Esophagus mucosa (tissue), 1 donor: ENCODE measurements around the gene ENTPD7. TPM values are rescaled to one million over a fixed set of nuclear protein-coding genes. Genes with fewer than 3 reads are reported as not detected.
"Not testable (repeated sequence)": the region's sequence is repeated elsewhere in the genome, so short reads cannot be mapped to it uniquely, and the experiment has no call there.

ENCODE experiments used
- ATAC-seq: fragments of 200-7000 bp; cut with Tn5 transposase; one replicate; pipeline ENCODE4 v1.9.1; 2020
- total RNA-seq: library from RNA; stranded (reverse); gene quantifications from one replicate; pipeline ENCODE4 v1.2.4, GENCODE V29; 2023
- donor health status: DM: yes; HTN: yes; CAD: no.

ENTPD7 gene, protein sequence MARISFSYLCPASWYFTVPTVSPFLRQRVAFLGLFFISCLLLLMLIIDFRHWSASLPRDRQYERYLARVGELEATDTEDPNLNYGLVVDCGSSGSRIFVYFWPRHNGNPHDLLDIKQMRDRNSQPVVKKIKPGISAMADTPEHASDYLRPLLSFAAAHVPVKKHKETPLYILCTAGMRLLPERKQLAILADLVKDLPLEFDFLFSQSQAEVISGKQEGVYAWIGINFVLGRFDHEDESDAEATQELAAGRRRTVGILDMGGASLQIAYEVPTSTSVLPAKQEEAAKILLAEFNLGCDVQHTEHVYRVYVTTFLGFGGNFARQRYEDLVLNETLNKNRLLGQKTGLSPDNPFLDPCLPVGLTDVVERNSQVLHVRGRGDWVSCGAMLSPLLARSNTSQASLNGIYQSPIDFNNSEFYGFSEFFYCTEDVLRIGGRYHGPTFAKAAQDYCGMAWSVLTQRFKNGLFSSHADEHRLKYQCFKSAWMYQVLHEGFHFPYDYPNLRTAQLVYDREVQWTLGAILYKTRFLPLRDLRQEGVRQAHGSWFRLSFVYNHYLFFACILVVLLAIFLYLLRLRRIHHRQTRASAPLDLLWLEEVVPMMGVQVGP
- total RNA-seq: 16.0 TPM

DNA sequence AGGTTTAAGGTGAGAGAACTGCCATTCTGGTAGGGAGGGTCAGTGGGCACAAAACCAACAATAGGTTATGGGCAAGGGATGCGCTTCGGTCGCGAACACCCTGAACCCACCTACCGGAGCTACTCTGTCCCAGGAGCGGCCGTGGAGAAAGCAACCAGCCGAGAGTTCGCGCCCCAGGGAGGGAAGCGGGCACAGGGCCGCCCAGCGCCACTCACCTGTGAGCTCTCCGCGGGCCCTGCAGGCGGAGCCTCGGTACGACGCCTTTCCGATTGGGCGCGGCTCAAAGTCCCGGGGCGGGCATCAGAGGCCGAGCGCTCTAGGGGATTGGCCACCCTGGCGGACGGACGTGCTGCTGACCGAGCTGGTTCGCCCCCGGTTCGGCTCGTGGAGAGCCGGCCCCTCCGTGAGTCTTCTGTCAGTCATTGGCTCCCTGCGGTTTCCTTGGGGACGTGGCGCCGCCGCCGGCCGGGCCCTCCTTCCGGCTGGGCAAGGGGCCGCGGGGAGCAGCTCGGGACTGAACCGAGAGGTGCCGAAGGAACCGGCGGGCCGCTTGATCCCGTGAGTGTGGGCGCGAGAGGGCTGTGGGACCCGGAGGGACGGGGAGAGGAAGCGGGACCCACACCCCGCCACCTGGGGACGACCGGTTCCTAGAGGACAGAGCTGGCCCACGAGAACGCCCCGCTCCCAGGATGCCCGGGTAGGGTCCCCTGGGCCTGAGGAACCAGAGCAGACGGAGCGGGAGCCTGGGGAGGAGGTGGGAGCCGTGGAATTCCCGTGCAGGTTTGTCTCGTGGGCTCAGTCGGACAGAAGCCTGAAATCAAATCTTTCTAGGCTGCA lies at the start of gene ENTPD7:
Gene ENTPD7, plus strand, starts transcription at position 479 of the 837 bp plus-strand sequence. CDS start 448 bp downstream, outside the sequence.
- ATAC-seq: peak; percentile 93

DNA sequence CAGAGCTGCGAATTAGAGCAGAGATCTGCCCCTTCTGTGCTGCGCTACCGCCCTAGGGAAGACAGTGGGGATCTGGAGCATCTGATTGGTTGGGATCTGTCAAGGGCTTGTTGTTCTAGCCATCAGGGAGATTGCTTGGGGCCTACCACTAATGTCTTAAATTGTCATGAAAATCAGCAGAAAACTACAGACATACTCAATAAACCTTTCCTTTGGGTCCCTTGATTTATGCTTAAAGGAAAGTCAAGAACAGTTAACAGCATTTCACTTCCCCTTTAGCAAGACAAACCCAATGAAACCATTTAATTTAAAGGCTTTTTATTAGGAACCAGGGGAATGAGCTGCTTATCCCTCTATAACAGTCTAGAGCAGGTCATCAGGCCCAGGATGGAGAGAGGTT lies 49.1 kb upstream of the ENTPD7 start:
- ATAC-seq: no peak

DNA sequence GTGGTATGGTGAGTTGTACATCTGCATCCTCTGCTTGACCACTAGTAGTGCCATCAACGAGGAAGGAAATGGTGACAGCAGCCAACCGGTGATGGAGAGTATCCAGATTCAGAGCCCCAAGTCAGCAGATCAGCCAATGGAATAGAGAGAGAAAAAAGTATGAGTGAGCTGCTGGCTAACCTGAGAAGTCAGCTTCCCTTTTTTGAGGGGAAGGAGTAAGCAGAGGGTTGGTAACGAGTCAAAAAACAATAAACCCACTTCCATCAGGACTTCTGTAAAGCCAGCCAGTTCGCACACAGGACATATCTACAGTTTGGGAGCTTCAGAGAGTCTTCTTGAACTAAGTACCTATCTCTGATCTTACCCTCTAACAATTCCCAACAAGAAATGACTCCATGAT lies 48.0 kb upstream of the ENTPD7 start:
- ATAC-seq: no peak

DNA sequence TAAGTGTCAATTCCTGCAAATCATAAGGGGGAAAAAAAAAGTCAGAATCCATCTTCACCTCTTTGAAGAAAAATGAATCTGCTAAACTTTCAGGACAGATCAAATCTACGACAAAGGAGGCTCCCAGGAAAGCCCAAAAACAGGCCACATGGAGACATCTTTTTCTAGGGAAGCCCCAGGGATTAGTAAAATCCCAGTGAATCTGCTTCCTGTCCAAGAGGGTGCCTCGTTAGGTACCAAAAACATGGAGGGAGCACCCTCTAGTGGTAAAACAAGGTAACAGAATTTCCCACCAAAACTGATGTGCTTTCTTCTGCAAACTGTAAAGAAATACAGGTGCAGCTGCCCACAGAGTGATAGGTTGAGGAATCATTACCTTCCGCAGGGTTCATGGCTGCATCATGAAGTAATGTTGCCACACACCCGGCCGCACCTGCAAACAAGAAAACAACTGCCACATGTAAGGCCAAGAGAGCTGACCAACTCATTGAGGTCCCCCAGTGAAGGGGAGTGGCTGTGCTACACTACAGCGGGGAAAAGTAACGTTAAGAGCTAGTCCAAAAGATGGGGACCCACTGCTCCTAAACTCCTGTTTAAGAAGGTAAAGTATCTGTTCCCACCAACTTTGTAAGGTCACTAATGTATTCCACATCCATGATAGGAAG lies 47.0 kb upstream of the ENTPD7 start:
- peak; percentile 72 for ATAC-seq

DNA sequence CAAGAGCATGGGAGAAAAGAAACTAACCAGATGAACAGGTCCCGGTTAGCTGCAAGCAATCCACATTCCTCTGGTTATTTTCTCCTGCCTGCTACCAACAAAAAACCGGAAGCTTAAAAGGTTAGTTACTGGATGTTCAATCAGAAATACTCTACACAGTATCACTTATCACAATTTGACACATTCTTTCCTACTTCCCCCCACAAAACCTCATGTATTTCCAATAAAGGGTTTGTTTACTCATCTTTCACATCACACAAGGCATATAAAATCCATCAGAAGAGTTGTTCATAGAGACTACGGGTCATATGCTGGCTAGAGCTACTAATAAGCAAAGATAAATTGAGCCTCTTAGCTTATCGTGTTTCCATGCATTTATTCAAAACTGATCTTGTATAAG lies 43.9 kb upstream of the ENTPD7 start:
- no peak for ATAC-seq

DNA sequence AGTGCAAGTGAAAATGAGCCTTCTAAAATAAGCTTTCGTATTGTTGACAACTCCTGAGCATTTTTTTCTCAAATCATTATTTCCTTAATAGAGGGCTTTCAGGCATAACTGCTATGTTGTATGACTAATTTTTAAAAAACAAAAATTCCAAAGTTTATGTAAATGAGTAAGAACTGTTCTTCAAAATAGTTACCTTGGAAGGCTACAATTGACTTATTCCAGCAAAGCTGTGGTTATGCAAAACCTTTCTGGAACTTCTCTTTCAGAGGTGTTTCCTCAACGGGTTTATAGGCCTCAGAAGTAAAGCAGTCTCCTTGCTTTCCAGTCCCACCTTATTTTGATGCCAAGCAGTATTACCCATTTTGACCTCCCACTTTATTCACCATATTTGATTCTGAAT lies 41.6 kb upstream of the ENTPD7 start:
- ATAC-seq: no peak

DNA sequence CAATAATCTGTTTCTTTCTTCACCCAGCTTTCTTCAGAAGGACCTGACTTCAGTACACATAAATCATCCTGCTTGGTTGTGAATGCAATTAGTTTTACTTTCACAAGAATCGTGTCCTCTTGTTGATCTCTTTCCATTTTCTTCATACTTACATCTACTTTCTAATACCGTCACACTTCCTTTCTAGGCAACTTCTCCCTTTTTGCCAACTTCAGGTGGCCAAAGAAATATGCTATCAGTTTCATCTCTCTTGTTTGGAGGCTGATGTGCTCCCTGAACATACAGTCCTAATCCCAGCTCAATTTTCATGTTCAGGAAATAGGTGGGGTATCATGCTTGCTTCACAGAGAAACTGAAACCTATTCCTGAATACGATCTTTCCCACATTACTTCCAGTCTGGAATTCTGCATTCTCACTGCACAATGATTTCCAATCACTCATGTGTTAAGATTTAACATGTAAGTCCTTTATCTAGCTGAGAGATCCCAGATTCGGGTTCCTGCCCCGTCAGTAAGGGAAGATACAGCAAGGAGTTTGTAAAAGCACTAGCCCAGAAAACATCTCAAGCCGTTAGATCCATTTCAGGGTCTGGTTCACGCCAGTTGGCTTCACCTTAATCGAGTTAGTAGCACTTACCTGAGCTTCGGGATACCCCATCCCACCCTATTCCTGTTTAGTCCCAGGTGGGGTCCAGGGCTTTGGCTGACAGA lies 40.1 kb upstream of the ENTPD7 start:
- ATAC-seq: no peak

DNA sequence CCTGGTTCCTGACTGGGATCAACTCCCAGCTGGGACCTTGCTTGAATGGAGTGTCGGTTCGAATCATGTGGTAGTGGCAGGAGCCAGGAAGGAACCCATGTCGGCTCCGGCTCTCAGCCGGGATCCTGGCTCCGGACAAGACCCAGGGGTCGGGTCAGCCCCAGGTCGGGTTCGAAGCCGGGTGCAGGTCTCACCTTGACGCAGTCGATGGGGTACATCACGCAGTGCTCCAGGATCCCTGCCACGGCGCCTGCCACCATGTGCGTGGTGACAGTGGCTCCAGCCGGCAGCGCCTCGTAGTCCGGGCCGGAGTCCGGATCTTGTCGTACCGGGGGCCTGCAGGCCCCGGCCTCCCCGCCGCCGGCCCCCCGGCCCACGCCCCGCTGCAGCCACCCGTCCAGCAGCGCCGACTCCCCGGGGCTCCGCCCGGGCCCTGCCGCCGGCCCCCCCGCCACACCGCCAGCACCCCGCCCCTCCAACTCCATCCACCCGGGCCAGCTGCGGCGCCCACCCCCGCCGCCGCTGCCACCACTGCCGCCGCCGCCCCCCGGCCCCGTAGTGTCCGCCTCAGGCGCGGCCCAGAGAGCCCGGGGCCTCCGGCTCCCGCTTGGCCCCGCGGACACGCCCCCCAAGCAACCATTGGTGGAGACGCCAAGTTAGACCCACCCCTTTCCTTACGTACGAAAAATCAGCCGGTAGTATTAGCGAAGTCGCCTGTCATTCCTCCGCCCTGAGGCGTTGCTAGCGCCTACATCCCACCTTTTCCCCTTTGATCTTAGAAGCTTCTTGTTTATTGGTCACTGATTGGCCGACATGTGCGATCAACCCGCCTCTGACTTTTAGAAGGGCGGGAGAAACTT lies 39.2 kb upstream of the ENTPD7 start, which contains the start of gene SLC25A28:
Gene SLC25A28, minus strand, starts transcription at position 589 of the 860 bp plus-strand sequence. Its CDS starts 104 bp downstream, at position 485.
- ATAC-seq: peak; percentile 91

DNA sequence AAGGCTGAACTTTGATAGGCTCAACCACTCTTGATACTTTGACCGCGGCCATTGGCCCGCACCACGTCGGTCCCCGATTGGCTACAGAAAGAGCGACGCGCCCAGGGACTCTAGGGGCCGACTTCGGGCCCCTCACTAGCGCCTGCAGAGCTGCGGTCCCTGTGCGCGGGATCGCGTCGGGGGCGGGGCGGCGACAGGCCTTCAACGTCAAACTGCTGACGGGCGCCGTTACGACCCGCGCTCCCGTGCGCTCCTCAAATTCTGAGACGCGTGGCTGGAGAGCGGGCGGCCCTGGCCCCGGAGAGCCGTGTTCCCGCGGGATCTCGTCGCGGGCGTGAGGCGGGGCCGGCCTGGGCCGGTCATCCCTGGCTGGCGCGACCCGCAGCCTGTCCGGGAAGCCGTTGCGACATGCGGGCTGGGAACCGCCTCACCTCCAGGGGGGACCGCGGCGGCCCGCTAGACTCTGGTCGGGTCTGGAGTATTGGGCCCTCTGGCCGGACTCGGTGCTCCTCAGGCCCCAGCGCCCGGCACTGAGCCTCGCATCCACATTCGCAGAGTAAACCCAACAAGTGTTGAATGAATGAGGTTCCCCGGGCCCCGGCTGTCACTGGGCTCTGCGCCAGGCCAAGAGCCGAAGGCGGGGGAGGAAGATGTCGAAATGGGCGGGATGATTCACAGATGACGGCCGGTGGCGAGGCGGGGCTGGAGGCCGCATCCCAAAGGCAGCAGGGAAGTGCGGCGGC lies 38.4 kb upstream of the ENTPD7 start:
- peak; percentile 91 for ATAC-seq

DNA sequence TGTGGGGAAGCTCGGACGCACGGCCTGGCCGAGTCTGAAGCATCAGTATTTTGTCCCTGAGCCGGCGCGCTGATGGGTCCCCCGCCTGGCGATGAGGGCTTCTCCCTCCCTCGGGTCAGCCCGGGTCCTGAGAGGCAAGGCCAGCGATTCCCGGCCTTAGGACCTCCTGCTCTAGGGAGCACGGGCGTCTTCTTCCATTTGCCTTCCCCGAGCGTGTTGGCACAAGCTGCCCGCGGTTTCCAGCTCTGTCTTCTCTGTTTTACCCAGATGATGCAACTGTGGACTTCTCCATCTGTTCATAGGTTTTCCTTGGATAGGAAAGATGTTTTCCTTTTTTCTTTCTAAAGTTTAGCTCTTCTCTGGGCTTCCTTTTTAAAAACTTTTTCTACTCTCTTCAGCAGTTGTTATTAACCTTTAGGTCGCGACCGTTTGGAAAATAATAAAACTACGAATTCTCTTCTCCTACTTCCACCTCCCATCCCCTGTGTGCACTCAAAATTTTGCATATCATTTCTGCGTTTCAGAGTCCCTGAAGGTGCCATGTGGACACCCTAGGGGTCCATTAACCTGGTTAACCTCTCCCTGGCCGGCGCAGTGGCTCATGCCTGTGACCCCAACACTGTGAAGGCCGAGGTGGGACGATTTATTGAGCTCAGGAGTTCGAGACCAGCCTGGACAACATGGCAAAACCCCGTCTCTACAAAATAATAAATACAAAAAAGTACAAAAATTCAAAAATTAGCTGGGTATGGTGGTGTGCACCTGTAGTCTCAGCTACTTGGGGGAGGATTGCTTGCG lies 37.7 kb upstream of the ENTPD7 start:
- peak; percentile 41 for ATAC-seq

DNA sequence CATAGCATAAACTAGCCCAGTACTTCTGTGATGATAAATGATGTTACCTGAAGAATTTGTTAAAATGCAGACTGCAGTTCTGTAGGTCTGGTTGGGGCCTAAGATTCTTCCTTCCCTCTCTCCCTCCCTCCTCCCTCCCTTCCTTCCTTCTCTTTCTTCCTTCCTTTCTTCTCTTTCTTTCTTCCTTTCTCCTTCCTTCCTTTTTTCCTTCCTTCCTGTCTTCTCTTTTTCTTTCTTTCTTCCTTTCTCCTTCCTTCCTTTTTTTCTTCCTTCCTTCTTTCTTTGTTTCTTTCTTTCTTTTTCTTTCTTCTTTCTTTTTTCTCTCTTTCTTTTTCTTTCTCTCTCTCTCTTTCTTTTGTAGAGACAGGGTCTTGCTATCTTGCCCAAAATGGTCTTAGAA lies 35.4 kb upstream of the ENTPD7 start:
- ATAC-seq: no peak

DNA sequence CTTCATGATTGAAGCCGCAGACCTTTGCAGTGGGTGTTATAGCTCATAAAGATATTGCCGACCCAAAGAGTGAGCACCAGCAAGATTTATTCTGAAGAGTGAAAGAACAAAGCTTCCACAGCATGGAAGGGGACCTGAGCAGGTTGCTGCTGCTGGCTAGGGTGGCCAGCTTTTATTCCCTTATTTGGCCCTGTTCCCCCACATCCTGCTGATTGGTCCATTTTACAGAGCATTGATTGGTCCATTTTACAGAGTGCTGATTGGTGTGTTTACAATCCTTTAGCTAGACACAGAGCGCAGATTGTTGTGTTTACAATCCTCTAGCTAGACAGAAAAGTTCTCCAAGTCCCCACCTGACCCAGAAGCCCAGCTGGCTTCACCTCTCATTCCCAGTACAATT lies 34.2 kb upstream of the ENTPD7 start:
- not testable (repeated sequence) for ATAC-seq

DNA sequence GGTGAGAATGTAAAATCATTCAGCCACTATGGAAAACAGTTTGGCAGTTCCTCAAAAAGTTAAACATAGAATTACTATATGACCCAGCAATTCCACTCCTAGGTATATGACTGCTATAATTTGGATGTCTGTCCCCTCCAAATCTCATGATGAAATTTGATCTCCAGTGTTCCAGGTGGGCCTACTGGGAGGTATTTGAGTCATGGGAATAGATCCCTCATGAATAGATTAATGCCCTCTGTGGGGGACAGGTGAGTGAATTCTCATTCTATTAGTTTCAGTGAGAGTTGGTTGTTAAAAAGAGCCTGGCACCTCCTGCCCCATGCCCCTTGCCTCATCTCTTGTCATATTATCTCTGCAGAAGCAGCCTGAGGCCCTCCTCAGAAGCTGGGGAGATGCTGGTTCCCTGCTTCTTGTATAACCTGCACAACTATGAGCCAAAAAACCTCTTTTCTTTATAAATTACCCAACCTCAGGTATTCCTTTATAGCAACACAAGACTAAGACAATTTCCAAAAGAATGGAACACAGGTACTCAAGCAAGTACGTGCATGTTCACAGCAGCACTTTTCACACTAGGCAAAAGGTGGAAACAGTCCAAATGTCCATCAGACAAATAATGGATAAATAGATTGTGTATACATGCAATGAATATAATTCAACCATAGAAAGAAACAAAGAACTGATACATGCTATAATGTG lies 30.2 kb upstream of the ENTPD7 start:
- peak; percentile 51 for ATAC-seq

DNA sequence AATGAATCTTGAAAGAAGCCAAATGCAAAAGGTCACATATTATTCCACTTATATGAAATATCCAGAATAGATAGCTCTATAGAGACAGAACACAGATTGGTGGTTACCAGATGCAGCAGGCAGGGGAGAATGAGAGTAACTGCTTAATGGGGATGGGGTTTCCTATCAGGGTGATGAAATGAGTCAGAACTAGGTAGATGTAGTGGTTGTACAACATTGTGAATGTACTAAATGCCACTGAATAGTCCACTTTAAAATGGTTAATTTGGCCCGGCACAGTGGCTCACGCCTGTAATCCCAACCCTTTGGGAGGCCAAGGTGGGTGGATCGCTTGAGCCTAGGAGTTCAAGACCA lies 29.7 kb upstream of the ENTPD7 start:
- ATAC-seq: peak; percentile 26

DNA sequence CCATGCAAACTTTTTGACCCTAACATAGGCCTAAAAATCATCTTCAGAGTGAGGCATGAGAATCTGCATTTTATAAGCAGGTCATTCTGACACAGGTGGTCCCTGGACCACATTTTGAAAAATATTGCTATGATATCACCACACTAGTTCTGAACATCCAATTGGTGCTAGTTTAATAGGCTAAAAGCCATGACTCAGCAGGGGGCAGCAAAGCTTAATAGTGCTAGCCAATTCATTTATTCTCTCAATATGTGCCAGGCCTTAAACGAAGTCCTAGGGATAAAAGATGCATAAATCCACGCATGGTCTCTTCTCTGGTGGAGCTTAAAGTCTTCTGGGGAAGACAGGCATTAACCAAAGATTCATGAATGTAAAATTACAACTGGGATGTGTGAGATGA lies 28.9 kb upstream of the ENTPD7 start:
- peak; percentile 71 for ATAC-seq

DNA sequence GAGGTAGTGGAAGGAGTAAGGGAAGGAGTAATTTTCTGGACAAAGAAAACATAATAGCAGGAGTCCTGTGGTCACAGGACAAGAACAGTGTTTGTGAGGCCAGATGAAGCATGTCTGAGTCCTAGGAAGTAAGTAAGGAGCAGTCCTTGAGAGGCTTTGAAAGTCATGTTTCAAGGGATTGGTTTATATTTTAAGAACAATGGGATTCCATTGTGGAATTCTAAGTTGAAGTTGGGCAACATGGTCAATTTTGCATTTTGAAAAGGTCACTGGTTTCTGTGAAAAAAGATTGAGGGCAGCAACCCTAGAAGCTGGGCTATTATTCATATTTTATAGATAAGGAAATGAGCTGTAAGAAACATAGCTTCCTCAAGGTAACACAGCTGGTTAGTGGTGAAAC lies 28.3 kb upstream of the ENTPD7 start:
- no peak for ATAC-seq

DNA sequence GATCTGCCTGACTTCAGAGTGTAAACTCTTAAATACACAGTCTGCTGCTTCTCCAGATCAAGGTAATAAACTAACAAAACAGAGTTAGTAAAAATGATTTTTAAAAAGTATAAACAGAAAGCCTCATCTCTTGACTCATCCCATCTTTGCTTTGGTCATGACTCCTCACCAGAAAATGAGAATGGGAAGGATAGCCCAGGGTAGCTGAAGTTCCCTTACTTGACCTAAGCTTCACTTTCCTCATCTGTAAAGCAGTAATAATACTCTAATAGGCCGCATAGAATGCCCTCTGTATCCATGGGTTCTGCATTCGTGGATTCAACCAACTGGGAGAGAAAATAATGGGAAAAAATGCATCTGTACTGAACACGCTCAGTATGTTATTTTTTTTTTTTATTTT lies 27.8 kb upstream of the ENTPD7 start:
- no peak for ATAC-seq

DNA sequence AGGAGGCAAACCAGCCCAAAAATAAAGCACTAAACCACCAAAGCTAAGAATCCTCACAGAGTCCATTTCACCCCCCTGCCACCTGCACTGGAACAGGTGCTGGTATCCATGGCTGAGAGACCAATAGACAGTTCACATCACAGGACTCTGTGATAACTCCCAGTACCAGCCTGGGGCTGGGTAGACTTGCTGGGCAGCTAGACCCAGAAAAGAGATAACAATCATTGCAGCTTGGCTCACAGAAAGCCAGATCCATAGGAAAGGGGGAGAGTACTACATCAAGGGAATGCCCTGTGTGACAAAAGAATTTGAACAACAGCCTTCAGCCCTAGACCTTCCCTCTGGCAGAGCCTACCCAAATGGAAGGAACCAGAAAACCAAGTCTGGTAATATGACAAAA lies 25.5 kb upstream of the ENTPD7 start:
- ATAC-seq: no peak
